GM12864 (cell line): ENCODE data around the gene TBC1D9.

Experiments used
- DNase-seq: peaks from one replicate; pipeline ENCODE4 v3.0.0-alpha.2; 2011; ENCODE audit warnings: low read depth
- H3K4me3 ChIP-seq: 2 replicates; pipeline ENCODE4 v1.5.1; 2011; ENCODE audit warnings: mild to moderate bottlenecking, low read depth, low read length, control low read depth
- CTCF ChIP-seq: IDR thresholded peaks from 2 replicates; pipeline ENCODE4 v1.5.1; 2011; ENCODE audit warnings: low read depth, mild to moderate bottlenecking, moderate library complexity, low read length, control low read depth, inconsistent platforms; ENCODE audit errors: missing control alignments

TBC1D9 gene

GRCh38 chr4:140661550-140661949, 94.6 kb downstream of the TBC1D9 start:
- TF ChIP-seq CTCF = no peak

GRCh38 chr4:140659943-140660700, 96.1 kb downstream of the TBC1D9 start:
- DNase-seq = no peak
- no peak for TF ChIP-seq CTCF
- no peak overlapping the region for H3K4me3 ChIP-seq

More at GRCh38 chr4:140661550-140661949, 94.6 kb downstream of the TBC1D9 start:
- no peak overlapping the region for H3K4me3 ChIP-seq
- no peak for DNase-seq

GRCh38 chr4:140654495-140654814, 101.7 kb downstream of the TBC1D9 start:
- TF ChIP-seq CTCF = no peak
- H3K4me3 ChIP-seq = no peak overlapping the region
- no peak for DNase-seq

GRCh38 chr4:140653718-140654494, 102.3 kb downstream of the TBC1D9 start:
- DNase-seq = no peak
- TF ChIP-seq CTCF = no peak
- H3K4me3 ChIP-seq = no peak overlapping the region

- DNase-seq = no peak
- TF ChIP-seq CTCF = no peak
- no peak overlapping the region for H3K4me3 ChIP-seq
Measured at GRCh38 chr4:140652601-140653000, 103.6 kb downstream of the TBC1D9 start.

GRCh38 chr4:140648716-140649308, 107.4 kb downstream of the TBC1D9 start:
- TF ChIP-seq CTCF = no peak
- no peak for DNase-seq
- no peak overlapping the region for H3K4me3 ChIP-seq
